K562 (cell line): Measurements from ENCODE around the gene TPMT. TPM values are rescaled to one million over a fixed set of nuclear protein-coding genes. Genes with fewer than 3 reads are reported as not detected.

ENCODE experiments used
- ATAC-seq: fragments of 200-7000 bp; cut with Tn5 transposase; 3 replicates; pipeline ENCODE4 v1.9.1; 2020; ENCODE audit warnings: moderate library complexity
- BruUV-seq: library from RNA; stranded (reverse); fragments of 400-500 nt; replicated peaks from 2 replicates; lab custom pipeline; 2021; lab: Mats Ljungman, UMichigan
- CTCF ChIA-PET: fragments of 300-600 bp; formaldehyde crosslinking; extraction: SDS; loops from one replicate; lab custom pipeline; 2021; ENCODE audit warnings: low intra/inter-chr PET ratio; lab: Yijun Ruan, JAX
- POLR2A ChIA-PET: fragments of 300-600, 350-650 bp; sonication (Branson Sonifier 250); formaldehyde crosslinking; extraction: SDS; loops from one replicate; lab custom pipeline; 2021; ENCODE audit warnings: antibody characterized with exemption, inconsistent platforms; lab: Yijun Ruan, JAX
- DNase-seq, 4 experiments: peaks; one replicate each; pipeline versions ENCODE4 v3.0.0 to v3.0.0-alpha.2; 2011 to 2018; ENCODE audit warnings: low spot score in 3 of 4, mixed read lengths in 3 of 4; ENCODE audit errors: extremely low read depth in 1 of 4
- FAIRE-seq: peaks from 2 replicates; lab custom pipeline; 2011; peaks lifted over from hg19 to GRCh38; lab: Jason Lieb, UNC
- H2AFZ ChIP-seq: 2 replicates; pipeline ENCODE4 v1.6.0; 2011; ENCODE audit warnings: low read depth, low read length, control low read depth, inconsistent platforms
- H3K27ac ChIP-seq: fragments of 200-600 bp; 3 replicates; pipeline ENCODE4 v1.8.0; 2011; ENCODE audit warnings: low read depth, mild to moderate bottlenecking, control low read depth, inconsistent platforms, low read length, moderate library complexity, mixed read lengths; ENCODE audit errors: extremely low read depth
- H3K27me3 ChIP-seq, 2 experiments: fragments of 300-600 bp in 1 of 2; 2 replicates in 1 of 2; 3 replicates in 1 of 2; pipeline versions ENCODE4 v1.6.0 to v1.8.0; 2011; ENCODE audit warnings: inconsistent platforms in 2 of 2, low read length in 2 of 2, mild to moderate bottlenecking in 1 of 2, mixed read lengths in 1 of 2, moderate library complexity in 1 of 2; ENCODE audit not compliant: control insufficient read depth in 2 of 2, insufficient read depth in 2 of 2
- H3K36me3 ChIP-seq: fragments of 300-600 bp; 3 replicates; pipeline ENCODE4 v1.8.0; 2011; ENCODE audit warnings: mild to moderate bottlenecking, low read length, inconsistent platforms; ENCODE audit not compliant: control insufficient read depth, insufficient read depth
- H3K4me1 ChIP-seq, 2 experiments: fragments of 200-600 bp in 1 of 2; replicated peaks in 1 of 2; 2 replicates in 1 of 2; 3 replicates in 1 of 2; pipeline versions ENCODE4 v1.5.1 to v1.8.0; 2011; ENCODE audit warnings: inconsistent platforms in 2 of 2, low read length in 2 of 2, mild to moderate bottlenecking in 1 of 2, mixed read lengths in 1 of 2, moderate library complexity in 1 of 2; ENCODE audit not compliant: control insufficient read depth in 2 of 2, insufficient read depth in 2 of 2
- H3K4me2 ChIP-seq: 2 replicates; pipeline ENCODE4 v1.6.1; 2011; ENCODE audit warnings: low read length, control low read depth, inconsistent platforms, mixed read lengths; ENCODE audit not compliant: insufficient read depth
- H3K4me3 ChIP-seq: fragments of 200-600 bp; sonication (generic), shearing (Covaris generic); 2 replicates; pipeline ENCODE4 v1.5.1; 2016; ENCODE audit warnings: control low read depth, inconsistent platforms
- H3K79me2 ChIP-seq: fragments of 200-600 bp; 3 replicates; pipeline ENCODE4 v1.8.0; 2011; ENCODE audit warnings: low read length, inconsistent platforms; ENCODE audit not compliant: control insufficient read depth, insufficient read depth
- H3K9ac ChIP-seq, 2 experiments: 2 replicates each; pipeline versions ENCODE4 v1.6.0 to v1.6.1; 2011; ENCODE audit warnings: low read depth in 2 of 2, low read length in 2 of 2, control low read depth in 1 of 2, inconsistent platforms in 1 of 2, mild to moderate bottlenecking in 1 of 2, mixed read lengths in 1 of 2; ENCODE audit not compliant: insufficient read depth in 1 of 2
- H3K9me1 ChIP-seq: one replicate; pipeline ENCODE4 v1.6.0; 2011; ENCODE audit warnings: inconsistent platforms, mild to moderate bottlenecking, low read length, moderate library complexity; ENCODE audit not compliant: control insufficient read depth, insufficient read depth
- H3K9me3 ChIP-seq: replicated peaks from 2 replicates; pipeline ENCODE4 v1.5.1; 2011; ENCODE audit warnings: low read depth, low read length, inconsistent platforms; ENCODE audit not compliant: control insufficient read depth, insufficient read depth
- H4K20me1 ChIP-seq: replicated peaks from 2 replicates; pipeline ENCODE4 v1.6.1; 2011; ENCODE audit warnings: low read length, inconsistent platforms, mixed read lengths; ENCODE audit not compliant: control insufficient read depth, insufficient read depth
- C11orf30 ChIP-seq: fragments of 450-650 bp; IDR thresholded peaks from 2 replicates; pipeline ENCODE4 v1.6.1; 2016; ENCODE audit warnings: low read depth, mild to moderate bottlenecking
- MAFF ChIP-seq: IDR thresholded peaks from 2 replicates; pipeline ENCODE4 v1.6.1; 2012; ENCODE audit warnings: low read length, improper control_type of control experiment
- MAFG ChIP-seq: fragments of 450-650 bp; conservative IDR thresholded peaks from 2 replicates; pipeline ENCODE4 v1.6.1; 2016; ENCODE audit warnings: missing genetic modification characterization, missing compliant biosample characterization
- RAD21 ChIP-seq, 2 experiments: fragments of 250-450 bp in 1 of 2; fragments of 450-650 bp in 1 of 2; sonication (Bioruptor Pico) in 1 of 2; formaldehyde crosslinking in 1 of 2; IDR thresholded peaks in 1 of 2; conservative IDR thresholded peaks in 1 of 2; 2 replicates each; pipeline versions ENCODE4 v1.4.0 to v1.8.0; 2020 to 2022; ENCODE audit warnings: mild to moderate bottlenecking in 2 of 2, moderate library complexity in 1 of 2
- RUNX1 ChIP-seq: sonication (generic); IDR thresholded peaks from 2 replicates; pipeline ENCODE4 v1.6.1; 2016; ENCODE audit warnings: antibody characterized with exemption, low read depth
- U2AF2 ChIP-seq: fragments of 200-400 bp; formaldehyde crosslinking; optimal IDR thresholded peaks from 2 replicates; pipeline ENCODE3; 2017; ENCODE audit warnings: low read depth, mild to moderate bottlenecking, low read length
- ZNF316 ChIP-seq: fragments of 450-650 bp; IDR thresholded peaks from 2 replicates; pipeline ENCODE4 v1.6.1; 2016
- ZNF764 ChIP-seq: fragments of 250-450 bp; sonication (Bioruptor Pico); IDR thresholded peaks from 2 replicates; pipeline ENCODE4 v1.4.0; 2020; ENCODE audit warnings: low read depth, mild to moderate bottlenecking, moderate library complexity
- WGBS: fragments of 100-300 bp; shearing (Covaris generic); methylation state at CpG from one replicate; pipeline ENCODE4 v1.1.6; 2016; ENCODE audit warnings: low coverage, mixed read lengths; ENCODE audit not compliant: insufficient coverage; ENCODE audit errors: missing lambda C conversion rate; 5-methylcytosine and 5-hydroxymethylcytosine counted together
- in situ Hi-C: fragments of 300-500 bp; cut with MboI; formaldehyde crosslinking; loops from 4 replicates; pipeline ENCODE4 v1.15.0; 2018; ENCODE audit warnings: inconsistent platforms, mixed read lengths
- intact Hi-C: fragments of 100-400 bp; cut with micrococcal nuclease; formaldehyde crosslinking; loops from 2 replicates; pipeline ENCODE4 v1.14.2; 2022
- polyA plus RNA-seq, 8 experiments: library from polyadenylated mRNA; depleted of rRNA in 4 of 8; stranded (reverse) in 5 of 8; unstranded in 3 of 8; fragments of >200 nt; fragmentation: Nextera tagmentation in 2 of 8; fragmentation: Illumina TruSeq in 1 of 8; extraction: Ambion mirVana in 2 of 8; extraction: Trizol in 1 of 8; gene quantifications; 2 replicates each; pipeline versions ENCODE4 v1.2.1 to v1.2.3, GENCODE V29; 2011 to 2014; ENCODE audit warnings: inconsistent platforms in 1 of 8, missing spikeins in 1 of 8
- total RNA-seq, 7 experiments: library from RNA; depleted of rRNA in 6 of 7; stranded (reverse); fragments of >200 nt in 6 of 7; fragmentation: Illumina TruSeq in 2 of 7; extraction: Trizol in 2 of 7; gene quantifications; 2 replicates each; pipeline versions ENCODE4 v1.2.1 to v1.2.3, GENCODE V29; 2011 to 2021; ENCODE audit warnings: low replicate concordance in 1 of 7
- TF ChIP-seq, protein P1 (sequence below), 3 experiments: IDR thresholded peaks in 2 of 3; conservative IDR thresholded peaks in 1 of 3; 2 replicates each; pipeline ENCODE4 v1.5.1; 2011 to 2012; ENCODE audit warnings: low read length in 3 of 3, mild to moderate bottlenecking in 3 of 3, control low read depth in 2 of 3, improper control_type of control experiment in 1 of 3, inconsistent platforms in 1 of 3, low read depth in 1 of 3, mixed read lengths in 1 of 3, moderate library complexity in 1 of 3; ENCODE audit not compliant: insufficient read depth in 2 of 3

Gene TPMT
- total and polyA plus RNA-seq, 9 of the 15 experiments (the other 6 are each of a cell fraction or from before 2014, with no cell fraction given), result 24.2 to 67.4 (median 46.5) TPM

GRCh38 chr6:18139935-18140621, 14.8 kb downstream of the TPMT start:
- 81% methylated on average over 6 of the region's 6 CpGs for WGBS
- peaks cover 74% of the 10 kb centered on the region for H3K36me3 ChIP-seq

DNA sequence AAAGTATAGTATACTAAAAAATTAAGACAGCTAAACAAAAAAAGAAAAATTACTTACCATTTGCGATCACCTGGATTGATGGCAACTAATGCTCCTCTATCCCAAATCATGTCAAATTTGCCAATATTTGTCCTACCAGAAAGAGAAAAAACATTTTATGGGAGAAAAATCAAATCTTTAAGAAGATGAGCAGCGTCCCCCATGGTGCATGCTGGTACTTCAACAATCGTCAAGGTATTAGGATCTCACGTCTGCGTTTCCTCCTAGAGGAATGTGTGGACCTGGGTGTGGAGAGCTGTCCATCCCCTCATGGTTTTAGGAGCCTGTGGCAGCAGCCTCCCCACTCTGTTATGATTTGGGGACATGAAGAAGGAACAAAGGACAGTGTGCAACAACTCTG, 16.0 kb downstream of the TPMT start:
- H3K4me2 ChIP-seq, result no peak overlapping the region
- no peak overlapping the region for H3K27ac ChIP-seq
- no peak overlapping the region for H3K4me3 ChIP-seq
- FAIRE-seq, result peak; percentile 11
- no peaks in the 10 kb centered on the region for H3K27me3 ChIP-seq
- ChIA-PET POLR2A (interaction anchor here (0.8 kb wide), 1 partner anchor 11 kb away, joined by 3 read pairs; no protein-coding TSS in a partner anchor), CTCF (interaction anchor here (0.6 to 0.7 kb wide), 2 partner anchors 169 to 225 kb away, joined by 3 read pairs; no protein-coding TSS in a partner anchor)
- H3K4me1 ChIP-seq, result no peaks in the 10 kb centered on the region
- H2AFZ ChIP-seq, result no peak overlapping the region
- no peak for ATAC-seq
- WGBS, result 87% methylated on average over 5 of the region's 5 CpGs
- no peaks in the 10 kb centered on the region for H3K9me1 ChIP-seq
- no peaks in the 10 kb centered on the region for H3K9me3 ChIP-seq
- BruUV-seq, result no TSS peak
- no peak overlapping the region for H3K9ac ChIP-seq
- H4K20me1 ChIP-seq, result no peaks in the 10 kb centered on the region
- H3K79me2 ChIP-seq, result no peaks in the 10 kb centered on the region
- peaks cover 79% of the 10 kb centered on the region for H3K36me3 ChIP-seq
- DNase-seq, result no peak
- in situ Hi-C loops, result no loop called here
- TF ChIP-seq, protein P1, sequence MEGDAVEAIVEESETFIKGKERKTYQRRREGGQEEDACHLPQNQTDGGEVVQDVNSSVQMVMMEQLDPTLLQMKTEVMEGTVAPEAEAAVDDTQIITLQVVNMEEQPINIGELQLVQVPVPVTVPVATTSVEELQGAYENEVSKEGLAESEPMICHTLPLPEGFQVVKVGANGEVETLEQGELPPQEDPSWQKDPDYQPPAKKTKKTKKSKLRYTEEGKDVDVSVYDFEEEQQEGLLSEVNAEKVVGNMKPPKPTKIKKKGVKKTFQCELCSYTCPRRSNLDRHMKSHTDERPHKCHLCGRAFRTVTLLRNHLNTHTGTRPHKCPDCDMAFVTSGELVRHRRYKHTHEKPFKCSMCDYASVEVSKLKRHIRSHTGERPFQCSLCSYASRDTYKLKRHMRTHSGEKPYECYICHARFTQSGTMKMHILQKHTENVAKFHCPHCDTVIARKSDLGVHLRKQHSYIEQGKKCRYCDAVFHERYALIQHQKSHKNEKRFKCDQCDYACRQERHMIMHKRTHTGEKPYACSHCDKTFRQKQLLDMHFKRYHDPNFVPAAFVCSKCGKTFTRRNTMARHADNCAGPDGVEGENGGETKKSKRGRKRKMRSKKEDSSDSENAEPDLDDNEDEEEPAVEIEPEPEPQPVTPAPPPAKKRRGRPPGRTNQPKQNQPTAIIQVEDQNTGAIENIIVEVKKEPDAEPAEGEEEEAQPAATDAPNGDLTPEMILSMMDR (IDR thresholded peaks at IDR 0.05 in 2 of 3, conservative IDR thresholded peaks at IDR 0.05 in 1 of 3; ENCODE audit: insufficient read depth in 2 of 3, low read depth in 1 of 3, low read length in 3 of 3), result 0 out of 6 replicates have a peak, but pooled peaks of 1 of the 3 experiments have one; percentile 36
- no peak for TF ChIP-seq RUNX1
- TF ChIP-seq RAD21 (CRISPR knock-in tag; conservative IDR thresholded peaks at IDR 0.05 in 1 of 2, IDR thresholded peaks at IDR 0.05 in 1 of 2), result 0 out of 4 replicates have a peak, but pooled peaks of 1 of the 2 experiments have one; percentile 6
- no peak for TF ChIP-seq U2AF2
- intact Hi-C loops, result no loop called here

More at GRCh38 chr6:18139935-18140621, 14.8 kb downstream of the TPMT start:
- in situ Hi-C loops, result no loop called here
- Histone ChIP-seq H3K79me2 (no peaks in the 10 kb centered on the region), H3K9me3 (no peaks in the 10 kb centered on the region), H4K20me1 (no peaks in the 10 kb centered on the region), H3K9me1 (no peaks in the 10 kb centered on the region), H3K4me3 (no peak overlapping the region), H2AFZ (no peak overlapping the region), H3K9ac (no peak overlapping the region), H3K27ac (no peak overlapping the region), H3K4me1 (no peaks in the 10 kb centered on the region), H3K4me2 (no peak overlapping the region), H3K27me3 (no peaks in the 10 kb centered on the region)
- DNase-seq (no peak), FAIRE-seq (no peak), ATAC-seq (no peak)
- TF ChIP-seq C11orf30 (0 out of 2 replicates have a peak, but pooled peaks have one; percentile 18), MAFG (tag) (0 out of 2 replicates have a peak, but pooled peaks have one; percentile 13), ZNF316 (peak; percentile 58), ZNF764 (CRISPR knock-in tag) (no peak), MAFF (0 out of 2 replicates have a peak, but pooled peaks have one; percentile 9)
- intact Hi-C loops, result no loop called here
- ChIA-PET CTCF (no interaction called here), POLR2A (interaction anchor here (1.1 to 1.2 kb wide), 2 partner anchors 13 to 19 kb away, joined by 4 read pairs; no protein-coding TSS in a partner anchor)
- no TSS peak for BruUV-seq
